ENCODE data around the gene NUMB.
"Not testable (repeated sequence)": the region's sequence is repeated elsewhere in the genome, so short reads cannot be mapped to it uniquely, and the experiment has no call there.

The NUMB gene

GRCh38 chr14:73392329-73393257 lies 65.8 kb downstream of the NUMB start:
- Mint-ChIP-seq H3K4me3 (no peak overlapping the region), H3K27ac (ENCODE audit: low read depth) (peak overlapping the region; percentile 1), H3K4me1 (peaks cover 18% of the 10 kb centered on the region), H3K27me3 (no peaks in the 10 kb centered on the region), H3K9me3 (no peaks in the 10 kb centered on the region), H3K36me3 (ENCODE audit: insufficient read depth) (no peaks in the 10 kb centered on the region)
- no peak for DNase-seq (ENCODE audit: low spot score in 2 of 2)
- no peak for ATAC-seq (replicated peaks; ENCODE audit: extremely low read depth, poor library complexity, severe bottlenecking)

GRCh38 chr14:73387860-73388259 lies 70.5 kb downstream of the NUMB start:
- H3K36me3 Mint-ChIP-seq (ENCODE audit: insufficient read depth); ATAC-seq (replicated peaks; ENCODE audit: extremely low read depth, poor library complexity, severe bottlenecking); DNase-seq (ENCODE audit: low spot score in 2 of 2); H3K9me3 Mint-ChIP-seq; H3K4me3 Mint-ChIP-seq; H3K4me1 Mint-ChIP-seq; H3K27me3 Mint-ChIP-seq; H3K27ac Mint-ChIP-seq (ENCODE audit: low read depth): not testable (repeated sequence)

GRCh38 chr14:73386342-73386741 lies 72.0 kb downstream of the NUMB start:
- DNase-seq (ENCODE audit: low spot score in 2 of 2) (no peak), ATAC-seq (replicated peaks; ENCODE audit: extremely low read depth, poor library complexity, severe bottlenecking) (no peak)
- peaks cover 12% of the 10 kb centered on the region for H3K9me3 Mint-ChIP-seq
- peaks cover 3% of the 10 kb centered on the region for H3K36me3 Mint-ChIP-seq (ENCODE audit: insufficient read depth)
- peaks cover 4% of the 10 kb centered on the region for H3K4me1 Mint-ChIP-seq
- H3K4me3 Mint-ChIP-seq, result no peak overlapping the region
- H3K27ac Mint-ChIP-seq (ENCODE audit: low read depth), result no peak overlapping the region
- no peaks in the 10 kb centered on the region for H3K27me3 Mint-ChIP-seq

- not testable (repeated sequence) for H3K4me1 Mint-ChIP-seq; ATAC-seq (replicated peaks; ENCODE audit: extremely low read depth, poor library complexity, severe bottlenecking); H3K36me3 Mint-ChIP-seq (ENCODE audit: insufficient read depth); H3K4me3 Mint-ChIP-seq; DNase-seq (ENCODE audit: low spot score in 2 of 2); H3K27ac Mint-ChIP-seq (ENCODE audit: low read depth); H3K27me3 Mint-ChIP-seq
- H3K9me3 Mint-ChIP-seq, result peaks cover 12% of the 10 kb centered on the region
These were observed 73.3 kb downstream of the NUMB start for GRCh38 chr14:73385021-73385420.

- peaks cover 3% of the 10 kb centered on the region for H3K36me3 Mint-ChIP-seq (ENCODE audit: insufficient read depth)
- H3K9me3 Mint-ChIP-seq, result peaks cover 12% of the 10 kb centered on the region
- H3K4me1 Mint-ChIP-seq, result peaks cover 6% of the 10 kb centered on the region
- H3K27ac Mint-ChIP-seq (ENCODE audit: low read depth), result no peak overlapping the region
- no peak overlapping the region for H3K4me3 Mint-ChIP-seq
- no peaks in the 10 kb centered on the region for H3K27me3 Mint-ChIP-seq
- DNase-seq (ENCODE audit: low spot score in 2 of 2), result no peak
- no peak for ATAC-seq (replicated peaks; ENCODE audit: extremely low read depth, poor library complexity, severe bottlenecking)
These were observed 75.0 kb downstream of the NUMB start for GRCh38 chr14:73383356-73383755.

- Mint-ChIP-seq H3K36me3 (ENCODE audit: insufficient read depth) (peaks cover 3% of the 10 kb centered on the region), H3K27ac (ENCODE audit: low read depth) (no peak overlapping the region), H3K9me3 (peaks cover 12% of the 10 kb centered on the region), H3K27me3 (no peaks in the 10 kb centered on the region), H3K4me1 (peaks cover 6% of the 10 kb centered on the region), H3K4me3 (no peak overlapping the region)
- DNase-seq (ENCODE audit: low spot score in 2 of 2) (no peak), ATAC-seq (replicated peaks; ENCODE audit: extremely low read depth, poor library complexity, severe bottlenecking) (no peak)
These were observed 76.8 kb downstream of the NUMB start for GRCh38 chr14:73381380-73382013.

- no peak overlapping the region for H3K27ac Mint-ChIP-seq (ENCODE audit: low read depth)
- DNase-seq (ENCODE audit: low spot score in 2 of 2) (no peak), ATAC-seq (replicated peaks; ENCODE audit: extremely low read depth, poor library complexity, severe bottlenecking) (no peak)
- no peak overlapping the region for H3K4me3 Mint-ChIP-seq
- H3K27me3 Mint-ChIP-seq, result no peaks in the 10 kb centered on the region
- H3K4me1 Mint-ChIP-seq, result peaks cover 11% of the 10 kb centered on the region
- no peaks in the 10 kb centered on the region for H3K9me3 Mint-ChIP-seq
- H3K36me3 Mint-ChIP-seq (ENCODE audit: insufficient read depth), result no peaks in the 10 kb centered on the region
These were observed 81.8 kb downstream of the NUMB start for GRCh38 chr14:73376585-73376984.

GRCh38 chr14:73375861-73376260 lies 82.5 kb downstream of the NUMB start:
- ATAC-seq (replicated peaks; ENCODE audit: extremely low read depth, poor library complexity, severe bottlenecking) (no peak), DNase-seq (ENCODE audit: low spot score in 2 of 2) (no peak)
- no peak overlapping the region for H3K4me3 Mint-ChIP-seq
- no peaks in the 10 kb centered on the region for H3K36me3 Mint-ChIP-seq (ENCODE audit: insufficient read depth)
- H3K27me3 Mint-ChIP-seq, result no peaks in the 10 kb centered on the region
- peaks cover 6% of the 10 kb centered on the region for H3K4me1 Mint-ChIP-seq
- no peaks in the 10 kb centered on the region for H3K9me3 Mint-ChIP-seq
- no peak overlapping the region for H3K27ac Mint-ChIP-seq (ENCODE audit: low read depth)

- H3K4me1 Mint-ChIP-seq, result peaks cover 6% of the 10 kb centered on the region
- H3K27ac Mint-ChIP-seq (ENCODE audit: low read depth), result no peak overlapping the region
- H3K36me3 Mint-ChIP-seq (ENCODE audit: insufficient read depth), result no peaks in the 10 kb centered on the region
- no peaks in the 10 kb centered on the region for H3K9me3 Mint-ChIP-seq
- no peak for ATAC-seq (replicated peaks; ENCODE audit: extremely low read depth, poor library complexity, severe bottlenecking)
- DNase-seq (ENCODE audit: low spot score in 2 of 2), result no peak
- no peaks in the 10 kb centered on the region for H3K27me3 Mint-ChIP-seq
- H3K4me3 Mint-ChIP-seq, result no peak overlapping the region
These were observed 84.1 kb downstream of the NUMB start for GRCh38 chr14:73374218-73374617.

GRCh38 chr14:73372529-73372928 lies 85.8 kb downstream of the NUMB start:
- H3K9me3 Mint-ChIP-seq, result no peaks in the 10 kb centered on the region
- no peak overlapping the region for H3K27ac Mint-ChIP-seq (ENCODE audit: low read depth)
- ATAC-seq (replicated peaks; ENCODE audit: extremely low read depth, poor library complexity, severe bottlenecking) (no peak), DNase-seq (ENCODE audit: low spot score in 2 of 2) (no peak)
- peaks cover under 1% of the 10 kb centered on the region for H3K36me3 Mint-ChIP-seq (ENCODE audit: insufficient read depth)
- H3K27me3 Mint-ChIP-seq, result no peaks in the 10 kb centered on the region
- peaks cover 6% of the 10 kb centered on the region for H3K4me1 Mint-ChIP-seq
- no peak overlapping the region for H3K4me3 Mint-ChIP-seq

- H3K36me3 Mint-ChIP-seq (ENCODE audit: insufficient read depth), result peaks cover 2% of the 10 kb centered on the region
- ATAC-seq (replicated peaks; ENCODE audit: extremely low read depth, poor library complexity, severe bottlenecking) (no peak), DNase-seq (ENCODE audit: low spot score in 2 of 2) (no peak)
- H3K9me3 Mint-ChIP-seq, result no peaks in the 10 kb centered on the region
- peaks cover 6% of the 10 kb centered on the region for H3K4me1 Mint-ChIP-seq
- no peaks in the 10 kb centered on the region for H3K27me3 Mint-ChIP-seq
- no peak overlapping the region for H3K27ac Mint-ChIP-seq (ENCODE audit: low read depth)
- H3K4me3 Mint-ChIP-seq, result no peak overlapping the region
These were observed 87.8 kb downstream of the NUMB start for GRCh38 chr14:73370561-73370960.

GRCh38 chr14:73369428-73369827 lies 88.9 kb downstream of the NUMB start:
- Mint-ChIP-seq H3K9me3 (no peaks in the 10 kb centered on the region), H3K4me1 (peaks cover 6% of the 10 kb centered on the region), H3K36me3 (ENCODE audit: insufficient read depth) (peaks cover 2% of the 10 kb centered on the region), H3K27me3 (no peaks in the 10 kb centered on the region), H3K27ac (ENCODE audit: low read depth) (peak overlapping the region; percentile 55), H3K4me3 (no peak overlapping the region)
- DNase-seq (ENCODE audit: low spot score in 2 of 2) (no peak), ATAC-seq (replicated peaks; ENCODE audit: extremely low read depth, poor library complexity, severe bottlenecking) (no peak)

GRCh38 chr14:73368616-73369015 lies 89.7 kb downstream of the NUMB start:
- H3K4me1 Mint-ChIP-seq, result peaks cover 6% of the 10 kb centered on the region
- no peak for ATAC-seq (replicated peaks; ENCODE audit: extremely low read depth, poor library complexity, severe bottlenecking)
- H3K4me3 Mint-ChIP-seq, result no peak overlapping the region
- no peak for DNase-seq (ENCODE audit: low spot score in 2 of 2)
- H3K27me3 Mint-ChIP-seq, result no peaks in the 10 kb centered on the region
- no peak overlapping the region for H3K27ac Mint-ChIP-seq (ENCODE audit: low read depth)
- H3K9me3 Mint-ChIP-seq, result no peaks in the 10 kb centered on the region
- H3K36me3 Mint-ChIP-seq (ENCODE audit: insufficient read depth), result peaks cover 2% of the 10 kb centered on the region

Data from central memory CD8-positive, alpha-beta T cell (primary cell).